Osteocyte (in vitro differentiated cells): ENCODE results near the gene PDZRN4. TPM values are rescaled to one million over a fixed set of nuclear protein-coding genes. Genes with fewer than 3 reads are reported as not detected.
A peak's percentile ranks its signal among the peaks of the same experiment; 100 is the strongest.

Experiments used
- DNase-seq: peaks from one replicate; pipeline ENCODE4 v3.0.0; 2021; ENCODE audit warnings: mixed read lengths; ENCODE audit not compliant: unreplicated experiment; ENCODE audit errors: extremely low spot score
- H3K27ac Mint-ChIP-seq: one replicate; pipeline ENCODE4 v1.8.0; 2021; ENCODE audit warnings: mild to moderate bottlenecking, mixed read lengths; ENCODE audit not compliant: unreplicated experiment
- H3K27me3 Mint-ChIP-seq: one replicate; pipeline ENCODE4 v1.8.0; 2021; ENCODE audit warnings: mixed read lengths; ENCODE audit not compliant: unreplicated experiment
- H3K36me3 Mint-ChIP-seq: one replicate; pipeline ENCODE4 v1.8.0; 2021; ENCODE audit warnings: mixed read lengths; ENCODE audit not compliant: unreplicated experiment
- H3K4me1 Mint-ChIP-seq: one replicate; pipeline ENCODE4 v1.8.0; 2021; ENCODE audit warnings: mixed read lengths; ENCODE audit not compliant: unreplicated experiment
- H3K4me3 Mint-ChIP-seq: one replicate; pipeline ENCODE4 v1.8.0; 2021; ENCODE audit warnings: mild to moderate bottlenecking, moderate library complexity, mixed read lengths; ENCODE audit not compliant: unreplicated experiment
- H3K9me3 Mint-ChIP-seq: one replicate; pipeline ENCODE4 v1.8.0; 2021; ENCODE audit warnings: mixed read lengths; ENCODE audit not compliant: unreplicated experiment
- CTCF ChIP-seq: fragments of 200-600 bp; sonication (generic); IDR thresholded peaks from 2 replicates; pipeline ENCODE4 v1.5.0; 2021; ENCODE audit warnings: antibody characterized with exemption, mild to moderate bottlenecking, moderate library complexity
- long read RNA-seq: library from polyadenylated mRNA; unstranded; transcript quantifications from one replicate; pipeline ENCODE4 v2.0.0, GENCODE V29; 2021
- total RNA-seq: library from RNA; stranded (reverse); gene quantifications from 2 replicates; pipeline ENCODE4 v1.2.1, GENCODE V29; 2021

PDZRN4 gene
- total RNA-seq = not detected in 2 replicates
- long read RNA-seq = 0 reads

GRCh38 chr12:41188058-41188840, at the start of gene PDZRN4:
Gene PDZRN4 (plus strand): TSS chr12:41188320.
- Mint-ChIP-seq H3K27ac (no peak within 1 kb of the TSS), H3K4me3 (peak within 1 kb of the TSS; percentile 46)
- DNase-seq = no peak

GRCh38 chr12:41140117-41140516, 48.0 kb upstream of the PDZRN4 start:
- Mint-ChIP-seq H3K27me3 (peaks cover 4% of the 10 kb centered on the region), H3K9me3 (peaks cover 8% of the 10 kb centered on the region), H3K4me3 (no peak overlapping the region), H3K4me1 (no peaks in the 10 kb centered on the region), H3K36me3 (no peaks in the 10 kb centered on the region), H3K27ac (no peak overlapping the region)
- DNase-seq = no peak
- TF ChIP-seq CTCF = no peak

More at GRCh38 chr12:41188058-41188840, at the start of gene PDZRN4:
- Mint-ChIP-seq H3K9me3 (no peaks in the 10 kb centered on the region), H3K4me1 (peaks cover 15% of the 10 kb centered on the region), H3K36me3 (no peaks in the 10 kb centered on the region), H3K27me3 (peaks cover 60% of the 10 kb centered on the region)
- TF ChIP-seq CTCF = no peak

- Mint-ChIP-seq H3K4me1 (no peaks in the 10 kb centered on the region), H3K27ac (no peak overlapping the region), H3K27me3 (peaks cover 4% of the 10 kb centered on the region), H3K36me3 (no peaks in the 10 kb centered on the region), H3K9me3 (peaks cover 8% of the 10 kb centered on the region), H3K4me3 (no peak overlapping the region)
- no peak for DNase-seq
- no peak for TF ChIP-seq CTCF
Measured at GRCh38 chr12:41141104-41141503, 47.0 kb upstream of the PDZRN4 start.

- H3K36me3 Mint-ChIP-seq = no peaks in the 10 kb centered on the region
- H3K9me3 Mint-ChIP-seq = peaks cover 8% of the 10 kb centered on the region
- DNase-seq = no peak
- no peak overlapping the region for H3K27ac Mint-ChIP-seq
- H3K4me3 Mint-ChIP-seq = no peak overlapping the region
- no peak for TF ChIP-seq CTCF
- peaks cover 2% of the 10 kb centered on the region for H3K27me3 Mint-ChIP-seq
- no peaks in the 10 kb centered on the region for H3K4me1 Mint-ChIP-seq
Measured at GRCh38 chr12:41142376-41142775, 45.7 kb upstream of the PDZRN4 start.

GRCh38 chr12:41151793-41152192, 36.3 kb upstream of the PDZRN4 start:
- H3K4me3 Mint-ChIP-seq = no peak overlapping the region
- H3K4me1 Mint-ChIP-seq = no peaks in the 10 kb centered on the region
- no peaks in the 10 kb centered on the region for H3K36me3 Mint-ChIP-seq
- H3K9me3 Mint-ChIP-seq = no peaks in the 10 kb centered on the region
- TF ChIP-seq CTCF = no peak
- no peak overlapping the region for H3K27ac Mint-ChIP-seq
- H3K27me3 Mint-ChIP-seq = peaks cover 1% of the 10 kb centered on the region
- no peak for DNase-seq
